ENCODE measurements around the gene CPZ. TPM values are rescaled to one million over a fixed set of nuclear protein-coding genes. Genes with fewer than 3 reads are reported as not detected.

Gene CPZ
- total RNA-seq, 1 experiment from 2014 or later, result 26.9 TPM

- H3K27ac Mint-ChIP-seq, result no peak overlapping the region
- ATAC-seq (no peak), DNase-seq (ENCODE audit: low spot score) (no peak)
- ChIA-PET POLR2A (no interaction called here), CTCF (interaction anchor here (1.1 to 1.3 kb wide), 2 partner anchors 63 to 133 kb away, joined by 3 to 4 read pairs; no protein-coding TSS in a partner anchor)
- peaks cover 3% of the 10 kb centered on the region; the same call in 1 of the 2 replicates for H3K27me3 Mint-ChIP-seq (ENCODE audit: low read depth)
- H3K4me1 Mint-ChIP-seq, result peaks cover 18% of the 10 kb centered on the region
- TF ChIP-seq USF1 (CRISPR knock-in tag; IDR thresholded peaks at IDR 0.05), result no peak
- no peak for TF ChIP-seq NFYB (CRISPR knock-in tag; conservative IDR thresholded peaks at IDR 0.05; ENCODE audit: low read depth)
- TF ChIP-seq FOXK1 (CRISPR knock-in tag; IDR thresholded peaks at IDR 0.05), result no peak
- no peak for TF ChIP-seq NR1H2 (CRISPR knock-in tag; IDR thresholded peaks at IDR 0.05)
- TF ChIP-seq MYBL2 (CRISPR knock-in tag; IDR thresholded peaks at IDR 0.05), result no peak
- TF ChIP-seq ZNF121 (CRISPR knock-in tag; IDR thresholded peaks at IDR 0.05), result no peak
- no peak for TF ChIP-seq ZNF396 (CRISPR knock-in tag; IDR thresholded peaks at IDR 0.05; ENCODE audit: borderline replicate concordance)
- no peak for TF ChIP-seq ZNF532 (CRISPR knock-in tag; IDR thresholded peaks at IDR 0.05; ENCODE audit: borderline replicate concordance)
- TF ChIP-seq NR3C1 (CRISPR knock-in tag; conservative IDR thresholded peaks at IDR 0.05; ENCODE audit: low read depth), result no peak
- TF ChIP-seq FOXP1 (CRISPR knock-in tag; IDR thresholded peaks at IDR 0.05; ENCODE audit: borderline replicate concordance), result no peak
- H3K4me3 Mint-ChIP-seq, result no peak overlapping the region
- no peaks in the 10 kb centered on the region for H3K36me3 Mint-ChIP-seq
- H3K9me3 Mint-ChIP-seq, result no peaks in the 10 kb centered on the region
Measured at GRCh38 chr4:8544282-8544681, 48.3 kb upstream of the CPZ start.

GRCh38 chr4:8544741-8545438 lies 47.7 kb upstream of the CPZ start:
- CTCF ChIA-PET, result interaction anchor here (1.1 to 1.3 kb wide), 2 partner anchors 63 to 134 kb away, joined by 3 to 4 read pairs; no protein-coding TSS in a partner anchor
- H3K4me1 Mint-ChIP-seq, result peaks cover 18% of the 10 kb centered on the region
- TF ChIP-seq USF1 (CRISPR knock-in tag; IDR thresholded peaks at IDR 0.05) (no peak), CREM (CRISPR knock-in tag; IDR thresholded peaks at IDR 0.05) (no peak), IRF1 (CRISPR knock-in tag; IDR thresholded peaks at IDR 0.05) (no peak), ZNF396 (CRISPR knock-in tag; IDR thresholded peaks at IDR 0.05; ENCODE audit: borderline replicate concordance) (no peak), ZNF416 (CRISPR knock-in tag; IDR thresholded peaks at IDR 0.05) (no peak), ZNF317 (CRISPR knock-in tag; IDR thresholded peaks at IDR 0.05; ENCODE audit: borderline replicate concordance, low read depth) (no peak), ZSCAN18 (CRISPR knock-in tag; IDR thresholded peaks at IDR 0.05) (no peak), ZNF512 (CRISPR knock-in tag; IDR thresholded peaks at IDR 0.05; ENCODE audit: borderline replicate concordance) (no peak), RORB (CRISPR knock-in tag; IDR thresholded peaks at IDR 0.05) (no peak), ATF2 (CRISPR knock-in tag; IDR thresholded peaks at IDR 0.05; ENCODE audit: borderline replicate concordance, low read depth) (no peak), CBFB (CRISPR knock-in tag; IDR thresholded peaks at IDR 0.05; ENCODE audit: low read depth) (no peak), E2F4 (CRISPR knock-in tag; IDR thresholded peaks at IDR 0.05; ENCODE audit: borderline replicate concordance, low read depth) (no peak), SOX15 (CRISPR knock-in tag; IDR thresholded peaks at IDR 0.05) (no peak)

More at GRCh38 chr4:8544741-8545438, 47.7 kb upstream of the CPZ start:
- H3K36me3 Mint-ChIP-seq, result no peaks in the 10 kb centered on the region
- ATAC-seq (no peak), DNase-seq (ENCODE audit: low spot score) (no peak)
- no peaks in the 10 kb centered on the region for H3K9me3 Mint-ChIP-seq
- no peak overlapping the region for H3K27ac Mint-ChIP-seq
- H3K4me3 Mint-ChIP-seq, result no peak overlapping the region
- peaks cover 3% of the 10 kb centered on the region; the same call in 1 of the 2 replicates for H3K27me3 Mint-ChIP-seq (ENCODE audit: low read depth)
- POLR2A ChIA-PET, result no interaction called here
